Fibroblast of the aortic adventitia (primary cell): ENCODE measurements around the gene ADAMTSL2. TPM values are rescaled to one million over a fixed set of nuclear protein-coding genes. Genes with fewer than 3 reads are reported as not detected.

Experiments
- DNase-seq: peaks from one replicate; pipeline ENCODE4 v3.0.0-alpha.2; 2010; ENCODE audit warnings: low read depth
- H3K4me3 ChIP-seq: 2 replicates; pipeline ENCODE4 v1.5.1; 2011; ENCODE audit warnings: low read depth, mild to moderate bottlenecking, control low read depth, low read length, moderate library complexity
- total RNA-seq: library from RNA; depleted of rRNA; stranded (reverse); fragments of >200 nt; gene quantifications from 2 replicates; pipeline ENCODE4 v1.2.3, GENCODE V29; 2012; ENCODE audit warnings: low replicate concordance
- TF ChIP-seq, protein P1 (sequence below): IDR thresholded peaks from 2 replicates; pipeline ENCODE4 v1.5.1; 2011; ENCODE audit warnings: mild to moderate bottlenecking, low read length, control low read depth, inconsistent platforms; ENCODE audit not compliant: insufficient read depth

The ADAMTSL2 gene
- total RNA-seq, 1 donor, result not detected

DNA sequence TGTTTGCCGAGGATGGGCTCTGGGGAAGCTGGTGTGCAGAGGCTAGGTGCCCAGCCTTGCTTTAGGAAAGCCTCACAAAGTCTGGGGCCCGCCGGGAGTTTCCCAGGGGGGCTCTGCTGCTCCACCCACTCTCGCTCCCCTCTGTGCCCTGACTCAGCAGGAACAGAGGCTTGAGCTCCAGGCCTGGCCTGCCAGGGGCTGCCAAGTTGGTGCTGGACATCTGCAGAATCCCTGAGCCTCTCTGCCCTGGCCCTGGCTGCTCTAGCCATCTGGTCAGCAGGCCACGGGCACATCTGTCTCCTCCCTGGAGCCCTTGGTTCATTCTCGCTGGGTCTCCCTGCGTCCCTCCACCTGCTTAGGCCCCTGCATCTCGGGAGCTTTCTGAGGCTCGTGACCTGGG is 647 bp upstream of the ADAMTSL2 start:
- TF ChIP-seq, protein P1, sequence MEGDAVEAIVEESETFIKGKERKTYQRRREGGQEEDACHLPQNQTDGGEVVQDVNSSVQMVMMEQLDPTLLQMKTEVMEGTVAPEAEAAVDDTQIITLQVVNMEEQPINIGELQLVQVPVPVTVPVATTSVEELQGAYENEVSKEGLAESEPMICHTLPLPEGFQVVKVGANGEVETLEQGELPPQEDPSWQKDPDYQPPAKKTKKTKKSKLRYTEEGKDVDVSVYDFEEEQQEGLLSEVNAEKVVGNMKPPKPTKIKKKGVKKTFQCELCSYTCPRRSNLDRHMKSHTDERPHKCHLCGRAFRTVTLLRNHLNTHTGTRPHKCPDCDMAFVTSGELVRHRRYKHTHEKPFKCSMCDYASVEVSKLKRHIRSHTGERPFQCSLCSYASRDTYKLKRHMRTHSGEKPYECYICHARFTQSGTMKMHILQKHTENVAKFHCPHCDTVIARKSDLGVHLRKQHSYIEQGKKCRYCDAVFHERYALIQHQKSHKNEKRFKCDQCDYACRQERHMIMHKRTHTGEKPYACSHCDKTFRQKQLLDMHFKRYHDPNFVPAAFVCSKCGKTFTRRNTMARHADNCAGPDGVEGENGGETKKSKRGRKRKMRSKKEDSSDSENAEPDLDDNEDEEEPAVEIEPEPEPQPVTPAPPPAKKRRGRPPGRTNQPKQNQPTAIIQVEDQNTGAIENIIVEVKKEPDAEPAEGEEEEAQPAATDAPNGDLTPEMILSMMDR, result no peak
- no peak overlapping the region for H3K4me3 ChIP-seq
- peak; percentile 22 for DNase-seq

DNA sequence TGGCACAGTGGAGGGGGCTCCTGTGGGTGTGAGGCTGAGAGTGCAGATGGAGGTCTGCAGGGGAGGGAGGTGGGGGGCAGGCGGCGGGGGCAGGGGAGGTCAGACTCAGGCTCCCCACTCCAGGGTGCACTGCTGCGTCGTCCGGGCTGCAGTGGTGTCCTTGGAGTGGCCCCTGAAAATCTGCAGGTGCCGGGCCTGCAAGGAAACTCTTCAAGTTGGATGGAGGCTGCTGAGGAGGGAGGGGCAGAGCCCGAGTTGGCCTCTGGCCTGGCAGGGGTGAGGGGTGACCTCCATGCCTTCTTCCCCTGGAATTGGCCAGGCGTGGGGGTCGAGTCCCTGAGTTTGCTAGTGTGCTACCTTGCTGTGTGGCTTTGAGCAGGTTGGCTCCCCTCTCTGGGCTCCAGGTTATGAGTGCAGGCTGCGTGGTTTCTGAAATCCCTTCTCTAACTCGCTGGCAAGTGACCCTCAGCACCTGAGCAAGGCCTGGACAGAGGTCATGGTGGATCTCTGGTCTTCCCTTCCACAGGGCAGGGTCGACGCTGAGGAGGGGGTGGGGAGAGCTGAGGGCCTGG is 888 bp downstream of the ADAMTSL2 start:
- no peak for DNase-seq
- TF ChIP-seq, protein P1, result no peak
- no peak overlapping the region for H3K4me3 ChIP-seq

DNA sequence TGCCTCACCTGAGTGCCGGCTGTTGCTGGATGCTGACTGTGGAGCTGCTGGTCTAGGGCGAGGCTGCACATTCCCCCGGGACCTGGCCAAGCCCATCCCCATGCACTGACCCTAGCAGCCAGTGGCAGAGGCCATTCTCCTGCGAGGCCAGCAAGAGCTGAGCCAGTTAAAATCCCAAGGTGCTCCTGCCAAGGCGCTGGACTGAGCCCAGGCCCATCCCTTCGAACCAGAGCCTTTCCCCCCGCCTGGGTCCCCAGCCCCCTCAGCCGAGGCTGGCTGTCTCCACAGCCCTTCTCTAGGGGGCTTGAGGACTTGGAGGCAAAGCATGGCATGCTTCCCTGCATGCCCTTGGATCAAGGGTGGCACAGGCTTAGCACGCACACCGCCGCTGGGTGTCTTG is 1.6 kb downstream of the ADAMTSL2 start:
- TF ChIP-seq, protein P1, result no peak
- DNase-seq, result no peak
- no peak overlapping the region for H3K4me3 ChIP-seq

DNA sequence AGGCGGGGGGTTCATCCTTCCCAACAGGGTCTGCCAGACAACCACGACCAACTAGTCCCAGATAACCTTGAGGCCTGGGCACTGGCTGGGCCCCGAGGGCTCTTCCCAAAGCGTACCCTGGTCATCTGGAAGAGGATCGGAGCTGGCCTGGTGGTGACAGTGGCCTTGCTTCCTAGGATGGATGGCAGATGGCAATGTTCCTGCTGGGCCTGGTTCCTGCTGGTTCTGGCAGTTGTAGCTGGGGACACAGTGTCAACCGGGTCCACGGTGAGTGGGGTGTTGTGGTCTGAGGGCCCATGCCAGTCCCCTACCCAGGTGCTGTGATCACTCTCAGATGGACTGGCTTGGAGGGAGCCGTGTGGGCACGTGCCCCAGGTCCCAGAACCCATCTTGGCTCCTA is 2.0 kb downstream of the ADAMTSL2 start:
- TF ChIP-seq, protein P1, result no peak
- no peak for DNase-seq
- no peak overlapping the region for H3K4me3 ChIP-seq

DNA sequence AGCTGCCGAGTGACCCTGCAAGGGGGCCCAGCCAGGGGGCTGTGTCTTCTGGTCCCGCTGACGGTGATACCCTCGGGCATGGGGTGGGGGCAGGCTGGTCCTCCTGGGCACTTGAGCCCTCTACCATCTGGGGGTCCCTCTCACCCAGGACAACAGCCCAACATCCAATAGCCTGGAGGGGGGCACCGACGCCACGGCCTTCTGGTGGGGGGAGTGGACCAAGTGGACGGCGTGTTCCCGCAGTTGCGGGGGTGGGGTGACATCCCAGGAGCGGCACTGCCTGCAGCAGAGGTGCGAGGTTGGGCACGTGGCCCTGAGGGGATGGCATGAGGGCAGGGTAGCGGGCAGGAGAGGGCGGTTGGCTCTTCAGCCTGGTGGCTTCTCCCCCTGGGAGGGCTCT is 2.8 kb downstream of the ADAMTSL2 start:
- TF ChIP-seq, protein P1, result no peak
- no peak for DNase-seq
- H3K4me3 ChIP-seq, result no peak overlapping the region

DNA sequence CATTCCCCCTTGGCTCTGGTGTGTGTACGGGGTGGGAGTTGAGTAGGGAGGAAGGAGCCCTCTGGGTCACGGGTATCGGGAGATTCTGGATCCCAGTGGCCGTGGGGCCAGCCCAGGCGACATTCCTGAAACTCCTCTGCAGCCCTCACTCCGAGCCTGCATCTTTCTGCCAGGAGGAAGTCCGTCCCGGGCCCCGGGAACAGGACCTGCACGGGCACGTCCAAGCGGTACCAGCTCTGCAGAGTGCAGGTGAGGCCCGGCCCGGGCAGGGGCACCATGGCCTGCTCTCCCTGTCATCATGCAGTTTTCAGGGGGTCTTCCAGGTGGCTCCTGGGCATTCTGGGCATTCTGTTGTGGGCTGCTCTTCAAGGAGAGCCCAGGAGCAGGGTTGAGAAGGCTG is 3.7 kb downstream of the ADAMTSL2 start:
- DNase-seq, result no peak
- H3K4me3 ChIP-seq, result no peak overlapping the region
- TF ChIP-seq, protein P1, result no peak
